HG02642 (cell line): ENCODE data around the gene ZG16B.

Experiments used
- ATAC-seq: cut with Tn5 transposase; IDR thresholded peaks from one replicate; pipeline ENCODE4 v1.9.1; 2021; ENCODE audit warnings: mild to moderate bottlenecking; ENCODE audit not compliant: unreplicated experiment, poor library complexity

The ZG16B gene, protein sequence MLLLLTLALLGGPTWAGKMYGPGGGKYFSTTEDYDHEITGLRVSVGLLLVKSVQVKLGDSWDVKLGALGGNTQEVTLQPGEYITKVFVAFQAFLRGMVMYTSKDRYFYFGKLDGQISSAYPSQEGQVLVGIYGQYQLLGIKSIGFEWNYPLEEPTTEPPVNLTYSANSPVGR

GRCh38 chr16:2829501-2830354 is at the start of gene ZG16B:
Gene ZG16B (plus strand): TSS chr16:2830303. CDS start chr16:2830442, 139 bp downstream.
- ATAC-seq = no peak

DNA sequence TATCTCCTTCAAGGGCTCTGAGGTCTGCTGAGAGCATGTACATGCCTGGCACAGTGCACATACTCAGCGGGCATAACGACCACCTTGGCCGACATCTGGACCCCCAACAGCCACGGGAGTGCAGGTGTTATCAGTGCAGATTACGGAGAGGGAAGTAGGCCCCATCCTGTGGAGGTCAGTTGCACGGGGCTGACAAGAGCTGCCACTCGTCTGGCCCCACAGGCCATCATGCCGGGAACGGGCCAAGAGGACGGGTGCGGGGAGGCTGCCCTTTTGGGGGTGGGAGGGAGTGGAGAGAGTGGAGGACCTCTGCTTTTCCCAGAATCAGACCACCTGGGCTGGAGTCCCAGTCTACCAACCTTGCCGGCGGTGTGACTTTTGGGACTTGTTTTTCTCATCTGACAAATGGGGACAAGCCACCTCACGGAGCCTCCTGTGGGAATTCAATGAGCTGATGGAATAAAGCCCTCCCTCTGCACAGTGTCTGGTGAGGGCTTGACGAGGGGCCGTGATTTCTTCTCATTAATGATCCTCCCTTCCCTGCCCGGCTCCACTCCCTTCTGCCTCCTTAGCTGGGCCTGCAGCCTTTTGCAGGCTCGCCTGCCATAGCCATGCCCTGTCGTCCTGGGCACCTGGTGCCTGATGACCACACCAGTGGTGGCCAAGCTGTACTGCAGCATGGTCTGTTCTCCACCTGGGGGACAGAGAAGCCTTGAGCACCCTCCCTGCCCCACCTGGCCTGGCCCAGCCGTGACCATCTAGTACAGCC is 47.3 kb upstream of the ZG16B start:
- ATAC-seq = no peak

DNA sequence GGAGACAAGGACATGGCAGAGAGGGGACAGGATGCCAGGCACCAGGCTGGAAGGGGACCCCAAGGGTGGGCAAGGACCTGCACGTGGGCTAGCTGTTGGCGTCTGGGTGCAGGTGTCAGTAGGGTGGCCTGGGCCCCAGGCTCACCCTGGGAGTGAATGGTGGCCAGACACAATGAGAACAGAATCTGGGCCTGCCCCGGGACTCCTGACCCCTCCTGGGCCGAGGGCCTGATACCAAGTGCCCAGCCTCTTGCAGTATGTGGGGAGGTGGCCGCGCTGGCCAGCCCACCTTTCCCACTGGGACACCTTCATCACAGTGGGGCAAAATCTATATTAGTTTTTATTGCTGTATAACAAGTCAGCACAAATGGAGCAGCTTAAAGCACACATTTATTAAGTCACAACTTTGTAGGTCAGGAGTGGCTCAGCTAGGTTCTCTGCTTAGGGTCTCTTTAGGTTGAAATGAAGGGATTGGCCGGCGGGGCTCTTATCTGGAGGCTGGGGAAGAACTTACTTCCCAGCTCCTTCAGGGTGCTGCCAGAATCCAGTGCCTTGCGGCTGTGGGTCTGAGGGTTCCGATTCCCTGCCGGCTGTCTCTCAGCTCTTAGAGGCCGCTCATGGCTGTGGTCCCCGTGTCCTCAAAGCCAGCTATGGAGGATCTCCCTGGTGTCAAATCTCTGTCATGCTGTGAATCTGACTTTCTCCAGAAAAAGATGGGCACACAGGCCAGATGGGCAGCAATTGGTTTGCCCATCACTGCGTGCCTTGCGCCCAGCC is 46.3 kb upstream of the ZG16B start:
- ATAC-seq = no peak

GRCh38 chr16:2784358-2785100 is 45.6 kb upstream of the ZG16B start:
- no peak for ATAC-seq

GRCh38 chr16:2785101-2785991 is 44.8 kb upstream of the ZG16B start:
- ATAC-seq = no peak

DNA sequence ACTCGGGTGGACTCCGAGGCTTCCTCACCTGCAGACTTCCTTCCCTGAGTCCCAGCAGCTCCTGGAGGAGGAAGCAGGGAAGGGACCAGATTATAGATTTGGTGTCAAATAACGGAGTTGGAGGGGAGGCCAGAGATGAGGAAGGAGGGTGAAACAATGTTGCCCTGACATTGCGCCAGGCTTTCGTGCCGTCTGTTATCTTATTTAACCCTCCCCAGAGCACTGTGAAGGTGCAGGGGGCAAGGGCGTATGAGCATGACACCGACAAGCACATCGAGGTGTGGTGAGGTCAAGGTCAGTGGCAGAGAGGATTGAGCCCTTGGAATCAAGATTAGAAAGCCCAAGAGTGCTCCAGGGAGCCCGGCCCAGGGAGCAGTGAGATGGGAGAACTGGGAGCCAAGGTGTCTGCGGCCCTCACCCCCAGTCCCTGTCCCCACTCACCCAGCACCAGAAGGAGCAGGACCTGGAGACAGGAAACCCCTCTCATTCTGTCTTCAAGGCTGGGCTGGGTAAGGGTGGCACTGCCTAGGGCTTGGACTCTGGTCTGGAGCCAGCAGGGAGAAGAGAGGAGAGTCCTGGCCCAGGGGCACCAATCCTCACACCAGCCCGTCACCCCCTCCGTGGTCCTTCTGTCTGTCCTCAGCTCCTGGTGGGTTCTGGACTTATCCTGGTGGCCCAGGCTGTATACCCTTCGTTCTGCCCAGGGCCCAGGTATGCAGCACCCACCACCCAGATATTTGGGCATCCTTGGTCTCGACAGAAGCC is 43.9 kb upstream of the ZG16B start:
- no peak for ATAC-seq

DNA sequence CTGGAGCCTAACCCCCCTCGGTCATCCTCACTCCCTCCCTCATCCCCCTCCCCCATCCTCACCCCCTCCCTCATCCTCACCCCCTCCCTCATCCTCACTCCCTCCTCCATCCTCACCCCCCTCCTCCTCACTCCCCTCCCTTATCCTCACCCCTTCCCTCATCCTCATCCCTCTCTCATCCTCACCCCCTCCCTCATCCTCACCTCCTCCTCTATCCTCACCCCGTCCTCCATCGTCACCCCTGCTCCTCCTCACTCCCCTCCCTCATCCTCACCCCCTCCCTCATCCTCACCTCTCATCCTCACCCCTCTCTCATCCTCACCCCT is 43.3 kb upstream of the ZG16B start:
- ATAC-seq = no peak

GRCh38 chr16:2787406-2787805 is 42.7 kb upstream of the ZG16B start, which contains the start of gene PRSS33:
Gene PRSS33 (minus strand): TSS chr16:2787560. CDS start chr16:2786547, 1,013 bp downstream.
- no peak for ATAC-seq

GRCh38 chr16:2787961-2788360 is 42.1 kb upstream of the ZG16B start:
- ATAC-seq = no peak

DNA sequence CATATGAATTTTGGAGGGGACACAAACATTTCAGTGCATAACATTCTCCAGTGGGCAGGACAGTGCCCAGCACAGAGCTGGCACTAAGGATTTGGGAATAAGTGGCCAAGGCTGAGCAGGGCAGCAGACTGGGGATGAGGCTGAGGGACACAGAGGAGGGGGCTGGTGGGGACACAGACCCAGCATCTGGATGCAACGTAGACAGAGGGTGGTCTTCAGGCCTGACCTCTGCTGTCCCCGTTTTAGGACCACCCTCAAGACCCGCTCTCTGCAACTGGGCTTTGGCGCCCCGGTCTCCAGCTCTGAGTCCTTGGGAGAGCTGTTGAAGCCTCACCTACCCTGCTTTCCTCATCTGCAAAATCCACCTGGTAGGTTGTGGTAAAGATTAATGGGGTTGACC is 39.5 kb upstream of the ZG16B start:
- no peak for ATAC-seq

- no peak for ATAC-seq
These were observed 38.9 kb upstream of the ZG16B start for GRCh38 chr16:2791174-2791573.

DNA sequence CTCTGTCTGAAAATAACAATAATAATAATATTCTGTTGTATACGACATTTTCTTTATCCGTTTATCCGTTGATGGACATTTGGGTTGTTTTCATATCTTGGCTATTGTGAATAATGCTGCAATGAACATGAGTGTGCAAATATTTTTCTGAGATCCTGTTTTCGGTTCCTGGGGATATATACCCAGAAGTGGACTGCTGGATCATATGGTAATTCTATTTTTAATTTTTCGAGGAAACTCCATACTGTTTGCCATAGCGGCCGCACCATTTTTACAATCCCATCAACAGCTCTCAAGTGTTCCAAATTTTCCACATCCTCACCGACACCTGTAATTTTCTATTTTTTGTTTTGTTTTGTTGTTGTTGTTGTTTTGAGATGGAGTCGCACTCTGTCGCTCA is 37.2 kb upstream of the ZG16B start:
- no peak for ATAC-seq

GRCh38 chr16:2795395-2796143 is 34.5 kb upstream of the ZG16B start:
- no peak for ATAC-seq

DNA sequence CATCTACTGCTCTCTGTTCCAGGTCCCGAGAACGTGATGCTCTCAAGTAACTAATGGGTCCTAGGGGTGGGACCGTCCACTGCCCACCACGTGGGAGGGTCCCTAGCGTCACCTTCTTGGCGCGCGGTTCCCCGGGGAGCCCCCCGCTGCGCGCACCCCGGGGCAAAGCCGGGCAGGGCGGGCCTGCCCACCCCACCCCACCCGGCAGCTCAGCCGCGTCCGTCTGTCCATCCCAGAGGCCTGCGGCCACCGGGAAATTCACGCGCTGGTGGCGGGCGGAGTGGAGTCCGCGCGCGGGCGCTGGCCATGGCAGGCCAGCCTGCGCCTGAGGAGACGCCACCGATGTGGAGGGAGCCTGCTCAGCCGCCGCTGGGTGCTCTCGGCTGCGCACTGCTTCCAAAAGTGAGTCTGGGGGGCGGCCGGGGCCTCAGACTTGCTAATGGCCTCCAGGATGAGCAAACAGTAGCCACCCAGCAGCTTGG is 31.3 kb upstream of the ZG16B start:
- no peak for ATAC-seq

DNA sequence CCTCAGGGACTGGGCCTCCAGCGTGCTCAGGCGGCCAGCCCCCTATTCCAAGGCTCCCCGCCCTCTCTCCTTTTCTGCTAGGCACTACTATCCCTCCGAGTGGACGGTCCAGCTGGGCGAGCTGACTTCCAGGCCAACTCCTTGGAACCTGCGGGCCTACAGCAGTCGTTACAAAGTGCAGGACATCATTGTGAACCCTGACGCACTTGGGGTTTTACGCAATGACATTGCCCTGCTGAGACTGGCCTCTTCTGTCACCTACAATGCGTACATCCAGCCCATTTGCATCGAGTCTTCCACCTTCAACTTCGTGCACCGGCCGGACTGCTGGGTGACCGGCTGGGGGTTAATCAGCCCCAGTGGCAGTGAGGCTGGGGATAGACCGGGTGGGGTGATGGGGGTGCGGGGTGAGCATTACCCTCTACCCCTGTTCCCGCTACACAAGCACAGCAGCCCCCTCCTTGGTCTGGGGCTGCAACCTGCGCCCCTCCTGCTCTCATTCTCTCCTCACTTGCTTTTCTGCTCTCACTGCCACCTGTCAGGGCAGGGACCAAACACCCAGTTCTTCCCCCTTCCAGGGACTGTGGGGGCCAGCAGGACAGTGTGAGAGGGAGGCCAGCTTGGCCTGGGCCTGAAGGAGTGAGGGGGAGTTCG is 30.8 kb upstream of the ZG16B start:
- no peak for ATAC-seq

DNA sequence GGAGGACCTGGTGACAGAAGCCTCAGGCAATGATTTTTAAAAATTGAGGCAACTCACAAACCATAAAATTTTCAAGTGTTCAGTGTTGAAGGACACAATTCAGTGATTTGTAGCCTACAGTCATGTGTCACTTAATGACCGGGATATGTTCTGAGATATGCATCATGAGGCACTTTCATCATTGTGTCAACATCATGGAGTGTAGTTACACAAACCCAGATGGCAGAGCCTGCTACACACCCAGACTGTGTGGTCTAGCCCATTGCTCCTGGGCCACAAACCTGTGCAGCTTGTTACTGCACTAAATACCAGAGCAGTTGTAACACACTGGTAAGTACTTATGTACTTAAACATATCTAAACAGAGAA is 30.3 kb upstream of the ZG16B start:
- ATAC-seq = no peak
